ENCODE results near the gene DLK1.

DLK1 gene

GRCh38 chr14:100776681-100777365 lies 50.1 kb downstream of the DLK1 start:
- H3K4me3 Mint-ChIP-seq, result no peak overlapping the region
- H3K36me3 Mint-ChIP-seq, result no peaks in the 10 kb centered on the region
- no peaks in the 10 kb centered on the region for H3K9me3 Mint-ChIP-seq (ENCODE audit: low read depth)
- no peaks in the 10 kb centered on the region for H3K4me1 Mint-ChIP-seq (ENCODE audit: low read depth)
- H3K27me3 Mint-ChIP-seq, result no peaks in the 10 kb centered on the region
- H3K27ac Mint-ChIP-seq, result no peak overlapping the region

- H3K4me3 Mint-ChIP-seq, result no peak overlapping the region
- no peaks in the 10 kb centered on the region for H3K27me3 Mint-ChIP-seq
- no peak overlapping the region for H3K27ac Mint-ChIP-seq
- no peaks in the 10 kb centered on the region for H3K36me3 Mint-ChIP-seq
- H3K9me3 Mint-ChIP-seq (ENCODE audit: low read depth), result no peaks in the 10 kb centered on the region
- no peaks in the 10 kb centered on the region for H3K4me1 Mint-ChIP-seq (ENCODE audit: low read depth)
Observed at GRCh38 chr14:100777366-100777817, 50.7 kb downstream of the DLK1 start.

- Mint-ChIP-seq H3K27me3 (no peaks in the 10 kb centered on the region), H3K27ac (no peak overlapping the region), H3K4me1 (ENCODE audit: low read depth) (no peaks in the 10 kb centered on the region), H3K9me3 (ENCODE audit: low read depth) (no peaks in the 10 kb centered on the region), H3K36me3 (no peaks in the 10 kb centered on the region), H3K4me3 (no peak overlapping the region)
Observed at GRCh38 chr14:100777818-100778525, 51.3 kb downstream of the DLK1 start.

GRCh38 chr14:100778526-100778882 lies 51.8 kb downstream of the DLK1 start:
- no peaks in the 10 kb centered on the region for H3K4me1 Mint-ChIP-seq (ENCODE audit: low read depth)
- no peaks in the 10 kb centered on the region for H3K36me3 Mint-ChIP-seq
- H3K4me3 Mint-ChIP-seq, result no peak overlapping the region
- no peaks in the 10 kb centered on the region for H3K9me3 Mint-ChIP-seq (ENCODE audit: low read depth)
- H3K27me3 Mint-ChIP-seq, result no peaks in the 10 kb centered on the region
- H3K27ac Mint-ChIP-seq, result no peak overlapping the region

GRCh38 chr14:100778951-100779690 lies 52.4 kb downstream of the DLK1 start:
- Mint-ChIP-seq H3K27me3 (no peaks in the 10 kb centered on the region), H3K4me1 (ENCODE audit: low read depth) (no peaks in the 10 kb centered on the region), H3K36me3 (no peaks in the 10 kb centered on the region), H3K4me3 (no peak overlapping the region), H3K9me3 (ENCODE audit: low read depth) (no peaks in the 10 kb centered on the region), H3K27ac (no peak overlapping the region)

GRCh38 chr14:100779691-100780080 lies 53.0 kb downstream of the DLK1 start:
- no peak overlapping the region for H3K4me3 Mint-ChIP-seq
- H3K27ac Mint-ChIP-seq, result no peak overlapping the region
- H3K4me1 Mint-ChIP-seq (ENCODE audit: low read depth), result no peaks in the 10 kb centered on the region
- no peaks in the 10 kb centered on the region for H3K27me3 Mint-ChIP-seq
- no peaks in the 10 kb centered on the region for H3K36me3 Mint-ChIP-seq
- no peaks in the 10 kb centered on the region for H3K9me3 Mint-ChIP-seq (ENCODE audit: low read depth)

- H3K36me3 Mint-ChIP-seq, result no peaks in the 10 kb centered on the region
- no peaks in the 10 kb centered on the region for H3K4me1 Mint-ChIP-seq (ENCODE audit: low read depth)
- H3K9me3 Mint-ChIP-seq (ENCODE audit: low read depth), result no peaks in the 10 kb centered on the region
- no peak overlapping the region for H3K27ac Mint-ChIP-seq
- no peak overlapping the region for H3K4me3 Mint-ChIP-seq
- H3K27me3 Mint-ChIP-seq, result no peaks in the 10 kb centered on the region
Observed at GRCh38 chr14:100780246-100780645, 53.6 kb downstream of the DLK1 start.

- H3K9me3 Mint-ChIP-seq (ENCODE audit: low read depth), result no peaks in the 10 kb centered on the region
- H3K4me3 Mint-ChIP-seq, result no peak overlapping the region
- H3K27me3 Mint-ChIP-seq, result no peaks in the 10 kb centered on the region
- H3K36me3 Mint-ChIP-seq, result no peaks in the 10 kb centered on the region
- H3K4me1 Mint-ChIP-seq (ENCODE audit: low read depth), result no peaks in the 10 kb centered on the region
- H3K27ac Mint-ChIP-seq, result no peak overlapping the region
Observed at GRCh38 chr14:100780646-100781355, 54.1 kb downstream of the DLK1 start.

GRCh38 chr14:100781952-100782351 lies 55.3 kb downstream of the DLK1 start:
- Mint-ChIP-seq H3K27ac (no peak overlapping the region), H3K4me3 (no peak overlapping the region), H3K9me3 (ENCODE audit: low read depth) (no peaks in the 10 kb centered on the region), H3K36me3 (no peaks in the 10 kb centered on the region), H3K4me1 (ENCODE audit: low read depth) (no peaks in the 10 kb centered on the region), H3K27me3 (no peaks in the 10 kb centered on the region)

- no peaks in the 10 kb centered on the region for H3K9me3 Mint-ChIP-seq (ENCODE audit: low read depth)
- no peaks in the 10 kb centered on the region for H3K27me3 Mint-ChIP-seq
- no peaks in the 10 kb centered on the region for H3K4me1 Mint-ChIP-seq (ENCODE audit: low read depth)
- no peak overlapping the region for H3K27ac Mint-ChIP-seq
- no peak overlapping the region for H3K4me3 Mint-ChIP-seq
- H3K36me3 Mint-ChIP-seq, result no peaks in the 10 kb centered on the region
Observed at GRCh38 chr14:100782516-100783320, 56.0 kb downstream of the DLK1 start.

GRCh38 chr14:100783630-100784370 lies 57.1 kb downstream of the DLK1 start:
- H3K36me3 Mint-ChIP-seq, result no peaks in the 10 kb centered on the region
- H3K4me1 Mint-ChIP-seq (ENCODE audit: low read depth), result no peaks in the 10 kb centered on the region
- H3K27ac Mint-ChIP-seq, result no peak overlapping the region
- H3K4me3 Mint-ChIP-seq, result no peak overlapping the region
- no peaks in the 10 kb centered on the region for H3K27me3 Mint-ChIP-seq
- no peaks in the 10 kb centered on the region for H3K9me3 Mint-ChIP-seq (ENCODE audit: low read depth)

- Mint-ChIP-seq H3K27me3 (no peaks in the 10 kb centered on the region), H3K9me3 (ENCODE audit: low read depth) (no peaks in the 10 kb centered on the region), H3K4me3 (no peak overlapping the region), H3K36me3 (no peaks in the 10 kb centered on the region), H3K27ac (no peak overlapping the region), H3K4me1 (ENCODE audit: low read depth) (no peaks in the 10 kb centered on the region)
Observed at GRCh38 chr14:100784523-100785337, 58.0 kb downstream of the DLK1 start.

- Mint-ChIP-seq H3K4me3 (no peak overlapping the region), H3K27ac (no peak overlapping the region), H3K4me1 (ENCODE audit: low read depth) (no peaks in the 10 kb centered on the region), H3K9me3 (ENCODE audit: low read depth) (no peaks in the 10 kb centered on the region), H3K36me3 (no peaks in the 10 kb centered on the region), H3K27me3 (no peaks in the 10 kb centered on the region)
Observed at GRCh38 chr14:100785338-100785615, 58.6 kb downstream of the DLK1 start.

All from activated naive CD8-positive, alpha-beta T cell (primary cell).